SK-N-SH (cell line): Measurements from ENCODE around the gene CALN1. TPM values are rescaled to one million over a fixed set of nuclear protein-coding genes. Genes with fewer than 3 reads are reported as not detected.

Experiments
- polyA plus RNA-seq, 3 experiments: library from polyadenylated mRNA; depleted of rRNA; stranded (reverse); fragments of >200 nt; gene quantifications; 2 replicates each; pipeline ENCODE4 v1.2.3, GENCODE V29; 2012
- small RNA-seq, 7 experiments: library from RNA; depleted of rRNA; stranded (forward); fragments of <200 nt; gene quantifications; one replicate each; pipeline ENCODE3, GENCODE V24; 2012

CALN1 gene
- polyA plus RNA-seq, 1 of the 3 experiments (the other 2 are of a cell fraction) = not detected

Small RNAs within 50 kb of the gene (small RNA-seq; reads per million reads assigned to genes)
- gene AC005011.1 (0 to 3.6 (median 0) reads per million in 7 experiments), gene RNA5SP232 (0 to 0.06 (median 0) reads per million in 7 experiments)
